Esophagus (tissue), 2 donors: ENCODE results near the gene CHMP1B. TPM values are rescaled to one million over a fixed set of nuclear protein-coding genes. Genes with fewer than 3 reads are reported as not detected.
"Not testable (repeated sequence)": the region's sequence is repeated elsewhere in the genome, so short reads cannot be mapped to it uniquely, and the experiment has no call there.

Experiments used
- H3K27ac ChIP-seq, 2 donors: one replicate each; pipeline ENCODE4 v1.5.1; 2013; ENCODE audit warnings: low read depth in 2 of 2, mild to moderate bottlenecking in 2 of 2, inconsistent platforms in 1 of 2, low read length in 1 of 2, moderate library complexity in 1 of 2
- H3K27me3 ChIP-seq, 2 donors: one replicate each; pipeline ENCODE4 v1.6.1; 2013; ENCODE audit warnings: low read length in 2 of 2, control low read depth in 1 of 2, mild to moderate bottlenecking in 1 of 2; ENCODE audit not compliant: insufficient read depth in 2 of 2, control insufficient read depth in 1 of 2
- H3K36me3 ChIP-seq, 2 donors: one replicate each; pipeline ENCODE4 v1.6.1; 2013; ENCODE audit warnings: low read length in 1 of 2; ENCODE audit not compliant: control insufficient read depth in 2 of 2, insufficient read depth in 2 of 2
- H3K4me1 ChIP-seq, 2 donors: one replicate each; pipeline ENCODE4 v1.6.1; 2013; ENCODE audit warnings: low read length in 1 of 2; ENCODE audit not compliant: control insufficient read depth in 2 of 2, insufficient read depth in 2 of 2
- H3K4me3 ChIP-seq, 2 donors: one replicate each; pipeline ENCODE4 v1.5.1; 2013; ENCODE audit warnings: low read length in 2 of 2, mild to moderate bottlenecking in 2 of 2, low read depth in 1 of 2, moderate library complexity in 1 of 2
- H3K9me3 ChIP-seq, 2 donors: one replicate each; pipeline ENCODE4 v1.6.1; 2013; ENCODE audit warnings: mild to moderate bottlenecking in 2 of 2, low read depth in 1 of 2, low read length in 1 of 2, moderate library complexity in 1 of 2; ENCODE audit not compliant: control insufficient read depth in 2 of 2, insufficient read depth in 1 of 2
- WGBS, 2 donors: extraction: QIAGEN DNeasy Blood & Tissue Kit; methylation state at CpG; one replicate each; pipeline ENCODE4 v1.1.7; 2013; 5-methylcytosine and 5-hydroxymethylcytosine counted together
- polyA plus RNA-seq, 2 donors: library from polyadenylated mRNA; stranded (reverse); fragments of 200-250 nt; gene quantifications; one replicate each; pipeline ENCODE4 v1.2.3, GENCODE V29; 2013
- donor health status: healthy with polysubstance abuse.
- donor health status: Bipolar disorder and iron deficiency.

The CHMP1B gene
- polyA plus RNA-seq, 2 donors = 26.8 to 31.5 TPM

DNA sequence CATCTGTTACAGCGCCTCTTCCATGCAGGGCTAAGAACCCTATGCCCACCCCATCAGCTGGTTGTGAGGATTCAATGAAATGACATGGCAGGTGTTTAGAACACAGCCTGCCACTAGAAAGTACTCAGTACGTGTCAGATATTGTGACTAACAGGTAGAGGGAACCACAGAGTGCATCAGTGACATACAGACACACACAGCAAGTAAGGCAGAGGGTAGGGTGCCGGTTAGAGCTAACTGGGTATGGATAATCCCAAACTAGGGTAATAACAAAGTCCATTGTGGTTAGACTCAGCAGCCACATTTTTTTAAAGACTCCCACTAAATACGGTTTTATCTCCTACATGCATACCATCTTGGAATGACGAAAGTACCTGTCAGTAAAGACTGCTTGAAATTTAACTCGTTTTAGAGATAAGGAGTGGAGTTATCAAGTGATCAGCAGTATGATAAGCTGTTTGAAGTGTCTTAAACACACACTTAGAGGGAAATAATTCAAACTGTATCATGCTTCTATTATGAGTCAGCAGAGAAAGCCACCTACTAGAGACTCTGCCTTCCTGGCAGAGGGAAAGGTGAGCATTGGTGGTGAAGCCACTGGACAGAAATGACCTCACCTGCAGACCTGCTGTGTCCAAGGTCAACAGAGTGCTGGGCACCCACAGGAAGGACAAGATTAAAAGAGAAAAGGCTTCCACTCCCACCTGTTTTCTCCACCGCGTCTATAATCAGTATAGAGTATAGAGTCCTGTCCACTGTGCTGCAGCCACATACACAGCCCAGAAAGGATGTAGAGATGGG lies 36.3 kb downstream of the CHMP1B start:
- Histone ChIP-seq H3K4me3 (no peak overlapping the region), H3K27ac (no peak overlapping the region), H3K27me3 (no peaks in the 10 kb centered on the region), H3K4me1 (no peaks in the 10 kb centered on the region), H3K36me3 (peaks cover 5 to 17% of the 10 kb centered on the region in 2 donors), H3K9me3 (no peaks in the 10 kb centered on the region)
- WGBS, 2 donors = 71 to 84% methylated on average over 8 of the region's 8 CpGs

DNA sequence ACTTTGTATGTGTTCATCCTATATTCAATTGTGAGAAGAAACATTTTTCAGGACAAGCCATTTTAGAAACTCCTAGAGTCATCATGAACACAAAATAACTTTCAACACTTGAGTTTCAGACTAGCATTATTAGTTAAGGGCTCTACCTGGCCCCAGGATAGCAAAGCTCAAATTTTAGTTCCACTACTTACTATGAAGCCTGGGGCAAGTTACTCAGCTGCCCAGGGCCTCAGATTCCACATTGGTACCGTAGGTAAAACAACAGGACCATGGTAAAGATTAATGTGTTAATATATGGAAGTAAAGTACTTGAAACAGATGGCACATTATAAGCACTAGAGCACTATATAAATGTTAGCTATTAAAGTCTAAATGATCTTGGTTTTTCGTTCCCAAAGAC lies 37.5 kb downstream of the CHMP1B start:
- H3K9me3 ChIP-seq = no peaks in the 10 kb centered on the region
- WGBS, 2 donors = 88 to 89% methylated on average over 2 of the region's 2 CpGs
- H3K27ac ChIP-seq = no peak overlapping the region
- no peaks in the 10 kb centered on the region for H3K4me1 ChIP-seq
- H3K4me3 ChIP-seq = no peak overlapping the region
- no peaks in the 10 kb centered on the region for H3K27me3 ChIP-seq
- H3K36me3 ChIP-seq = peaks cover 5 to 23% of the 10 kb centered on the region in 2 donors

DNA sequence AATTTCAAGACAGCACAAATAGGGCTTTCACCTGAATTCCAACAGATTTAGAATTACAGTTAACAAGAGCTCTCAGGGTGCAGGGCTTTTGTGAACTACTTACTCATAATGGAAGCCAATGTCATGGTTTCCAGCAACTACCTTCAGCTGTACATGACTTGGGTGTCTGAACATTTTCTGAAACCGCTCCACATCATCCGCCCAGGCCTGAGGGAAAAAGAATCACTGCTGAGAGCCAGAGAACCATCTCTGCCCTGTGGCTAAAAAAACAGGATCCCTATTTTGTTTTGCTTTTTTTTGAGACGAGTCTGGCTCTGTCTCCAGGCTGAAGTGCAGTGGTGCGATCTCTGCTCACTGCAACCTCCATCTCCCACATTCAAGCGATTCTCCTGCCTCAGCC lies 38.1 kb downstream of the CHMP1B start:
- Histone ChIP-seq H3K27me3 (no peaks in the 10 kb centered on the region), H3K27ac (no peak overlapping the region), H3K9me3 (no peaks in the 10 kb centered on the region), H3K4me3 (no peak overlapping the region), H3K4me1 (no peaks in the 10 kb centered on the region), H3K36me3 (peaks cover 5 to 23% of the 10 kb centered on the region in 2 donors)
- WGBS, 2 donors = 92 to 98% methylated on average over 5 of the region's 5 CpGs

DNA sequence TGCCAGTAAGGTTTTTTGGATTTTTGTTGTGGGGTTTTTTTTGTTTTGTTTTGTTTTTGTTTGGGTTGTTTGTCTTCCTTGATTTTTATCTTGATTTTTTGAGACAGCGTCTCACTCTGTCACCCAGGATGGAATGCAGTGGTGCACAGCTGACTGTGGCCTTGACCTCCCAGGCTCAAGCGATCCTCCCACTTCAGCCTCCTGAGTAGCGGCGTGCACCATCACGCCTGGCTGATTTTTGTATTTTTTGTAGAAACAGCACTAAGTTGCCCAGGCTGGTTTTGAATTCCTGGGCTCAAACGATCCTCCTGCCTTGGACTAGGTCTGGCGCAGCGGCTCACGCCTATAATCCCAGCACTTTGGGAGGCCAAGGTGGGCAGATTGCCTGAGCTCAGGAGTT lies 40.5 kb downstream of the CHMP1B start:
- Histone ChIP-seq H3K36me3 (peaks cover 0 to 16% of the 10 kb centered on the region in 2 donors), H3K27ac (no peak overlapping the region)

DNA sequence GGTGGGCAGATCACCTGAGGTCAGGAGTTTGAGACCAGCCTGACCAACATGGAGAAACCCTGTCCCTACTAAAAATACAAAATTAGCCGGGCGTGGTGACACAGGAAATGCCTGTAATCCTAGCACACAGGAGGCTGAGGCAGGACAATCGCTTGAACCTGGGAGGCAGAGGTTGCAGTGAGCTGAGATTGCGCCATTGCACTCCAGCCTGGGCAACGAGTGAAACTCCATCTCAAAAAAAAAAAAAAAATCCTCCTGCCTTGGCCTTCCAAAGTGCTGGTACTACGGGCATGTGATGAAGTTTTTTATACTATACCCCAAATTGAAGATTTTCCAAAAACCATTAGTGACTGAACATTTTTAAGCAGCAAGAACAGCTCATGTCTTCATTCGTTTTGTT lies 41.2 kb downstream of the CHMP1B start:
- H3K36me3 ChIP-seq = peaks cover 0 to 14% of the 10 kb centered on the region in 2 donors
- not testable (repeated sequence) for H3K27me3 ChIP-seq, H3K4me3 ChIP-seq, H3K4me1 ChIP-seq, H3K9me3 ChIP-seq, H3K27ac ChIP-seq
- 78 to 84% methylated on average over 7 of the region's 7 CpGs for WGBS, 2 donors

More for the DNA sequence above, 40.5 kb downstream of the CHMP1B start:
- no peak overlapping the region for H3K4me3 ChIP-seq
- no peaks in the 10 kb centered on the region for H3K4me1 ChIP-seq
- H3K9me3 ChIP-seq = no peaks in the 10 kb centered on the region
- WGBS, 2 donors = 92 to 93% methylated on average over 9 of the region's 9 CpGs
- H3K27me3 ChIP-seq = no peaks in the 10 kb centered on the region

DNA sequence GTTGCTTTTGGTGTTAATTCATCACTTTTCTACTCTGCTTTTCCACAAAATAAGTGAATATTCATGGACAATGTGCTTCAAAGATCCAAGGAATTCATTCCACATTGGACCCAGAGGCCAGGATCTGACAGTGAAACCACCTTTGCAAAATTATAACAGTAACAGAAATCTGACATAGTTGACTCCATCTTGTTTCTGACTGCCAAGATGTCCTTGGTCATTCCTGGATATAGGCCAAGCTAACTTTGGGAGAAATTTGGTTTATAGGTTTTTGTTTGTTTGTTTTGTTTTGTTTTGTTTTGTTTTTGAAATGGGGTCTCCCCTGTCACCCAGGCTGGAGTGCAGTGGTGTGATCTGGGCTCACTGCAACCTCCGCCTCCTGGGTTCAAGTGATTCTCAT lies 46.6 kb downstream of the CHMP1B start:
- 94 to 100% methylated on average over 1 of the region's 1 CpG for WGBS, 2 donors
- H3K9me3 ChIP-seq = no peaks in the 10 kb centered on the region
- H3K27ac ChIP-seq = no peak overlapping the region
- H3K4me3 ChIP-seq = no peak overlapping the region
- H3K4me1 ChIP-seq = peaks cover 0 to 3% of the 10 kb centered on the region in 2 donors
- no peaks in the 10 kb centered on the region for H3K27me3 ChIP-seq
- H3K36me3 ChIP-seq = peaks cover 0 to 15% of the 10 kb centered on the region in 2 donors

DNA sequence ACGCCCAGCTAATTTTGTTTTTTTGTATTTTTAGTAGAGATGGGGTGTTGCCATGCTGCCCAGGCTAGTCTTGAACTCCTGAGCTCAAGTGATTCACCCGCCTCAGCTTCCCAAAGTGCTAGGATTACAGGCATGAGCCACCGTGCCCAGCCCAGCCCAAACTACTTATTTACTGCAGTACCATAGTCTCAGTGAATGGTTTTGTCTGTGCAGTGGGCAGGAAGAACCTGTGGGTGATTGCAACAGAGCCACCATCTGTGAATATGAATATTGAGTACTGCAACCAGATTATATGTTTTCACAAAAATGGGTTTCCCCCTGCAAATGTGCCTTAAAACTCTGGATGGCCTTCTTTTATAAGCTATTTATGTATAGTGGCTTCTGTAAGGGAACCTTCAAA lies 47.9 kb downstream of the CHMP1B start:
- Histone ChIP-seq H3K4me3 (no peak overlapping the region), H3K27ac (no peak overlapping the region), H3K27me3 (no peaks in the 10 kb centered on the region), H3K36me3 (peaks cover 0 to 16% of the 10 kb centered on the region in 2 donors), H3K9me3 (no peaks in the 10 kb centered on the region), H3K4me1 (peaks cover 0 to 4% of the 10 kb centered on the region in 2 donors)
- 82 to 87% methylated on average over 3 of the region's 3 CpGs for WGBS, 2 donors

DNA sequence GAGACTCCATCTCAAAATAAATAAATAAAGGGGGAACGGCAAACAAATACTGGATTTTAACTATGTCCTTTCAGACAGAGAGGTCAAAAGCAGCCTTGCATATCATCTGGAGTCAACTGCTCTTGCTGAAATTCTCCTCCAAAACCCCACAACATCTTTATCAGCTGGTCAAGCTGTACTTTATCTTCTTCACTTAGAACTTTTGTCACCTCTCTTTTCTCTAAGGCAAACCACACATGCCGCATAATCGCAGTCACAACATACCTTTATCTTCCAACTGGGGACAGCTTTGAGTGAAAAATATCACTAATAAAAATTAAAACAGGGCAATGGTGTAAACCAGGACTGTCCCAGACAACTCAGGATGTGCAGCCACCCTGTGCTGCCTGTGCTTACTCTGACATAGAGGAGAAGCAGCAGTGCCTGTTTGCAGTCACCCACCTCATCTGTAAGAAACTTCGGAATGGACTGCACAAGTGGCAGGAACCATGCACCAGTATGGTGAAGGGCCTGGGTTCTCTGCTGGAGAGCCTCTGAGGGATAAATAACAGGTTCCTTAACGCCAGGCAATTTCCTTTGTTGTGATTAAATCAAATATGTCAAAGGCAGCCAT lies 50.7 kb downstream of the CHMP1B start:
- peaks cover 0 to 12% of the 10 kb centered on the region in 2 donors for H3K36me3 ChIP-seq
- 84 to 86% methylated on average over 5 of the region's 5 CpGs for WGBS, 2 donors

DNA sequence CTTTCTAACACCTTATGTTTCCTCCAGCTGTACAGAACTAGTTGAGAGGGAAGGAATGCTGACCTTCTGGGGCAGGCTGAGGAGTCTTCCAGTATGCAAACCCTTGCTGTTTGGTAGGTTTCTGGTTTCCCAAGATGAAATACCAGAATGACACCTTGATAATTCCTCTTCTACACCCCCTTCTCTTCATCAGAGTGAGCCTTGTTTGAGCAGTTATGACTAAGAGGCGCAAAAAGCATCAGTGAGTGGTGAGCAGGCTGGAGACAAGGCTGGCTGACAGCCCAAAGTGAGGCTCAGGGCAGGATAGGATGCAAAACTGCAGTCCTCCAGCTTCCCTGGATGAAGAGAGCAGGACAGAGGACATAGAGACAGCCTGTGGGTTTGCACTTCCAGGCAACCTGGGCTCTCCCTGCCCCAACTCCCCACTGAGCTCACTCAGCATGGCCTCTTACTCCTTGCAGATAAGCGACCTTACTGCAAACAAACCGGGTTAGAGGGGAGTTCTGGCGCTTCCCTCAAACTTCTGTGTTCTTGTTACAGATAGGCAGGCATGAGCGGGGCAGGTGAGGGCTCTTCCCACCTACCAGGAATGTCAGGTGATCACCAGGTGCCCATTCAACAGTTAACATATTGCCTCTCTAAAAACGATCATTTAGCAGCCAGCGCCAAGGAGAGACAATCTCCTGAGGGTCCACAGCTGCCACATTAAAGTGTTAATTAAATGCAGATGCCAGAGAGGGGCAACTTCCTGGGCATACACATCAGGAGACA lies 51.5 kb downstream of the CHMP1B start:
- H3K4me1 ChIP-seq = peaks cover 0 to 4% of the 10 kb centered on the region in 2 donors
- H3K4me3 ChIP-seq = no peak overlapping the region
- H3K9me3 ChIP-seq = no peaks in the 10 kb centered on the region
- H3K27me3 ChIP-seq = no peaks in the 10 kb centered on the region
- no peak overlapping the region for H3K27ac ChIP-seq
- peaks cover 0 to 12% of the 10 kb centered on the region in 2 donors for H3K36me3 ChIP-seq
- 70 to 74% methylated on average over 7 of the region's 7 CpGs for WGBS, 2 donors

More for the DNA sequence above, 50.7 kb downstream of the CHMP1B start:
- H3K4me1 ChIP-seq = peaks cover 0 to 4% of the 10 kb centered on the region in 2 donors
- no peak overlapping the region for H3K27ac ChIP-seq
- no peak overlapping the region for H3K4me3 ChIP-seq
- no peaks in the 10 kb centered on the region for H3K9me3 ChIP-seq
- H3K27me3 ChIP-seq = no peaks in the 10 kb centered on the region
